K562 (cell line): ENCODE measurements around the gene CDC26. TPM values are rescaled to one million over a fixed set of nuclear protein-coding genes. Genes with fewer than 3 reads are reported as not detected.

Experiments used
- ETV6 ChIP-seq, 3 experiments: fragments of 150-350 bp in 1 of 3; sonication (generic) in 1 of 3; formaldehyde crosslinking in 1 of 3; IDR thresholded peaks; 2 replicates each; pipeline versions ENCODE4 v1.6.1 to v1.8.0; 2014 to 2022; ENCODE audit warnings: borderline replicate concordance in 2 of 3, low read depth in 2 of 3, antibody characterized with exemption in 1 of 3, low read length in 1 of 3, mild to moderate bottlenecking in 1 of 3, missing genetic modification reagents in 1 of 3
- MCM3 ChIP-seq: fragments of 450-650 bp; IDR thresholded peaks from 2 replicates; pipeline ENCODE4 v1.6.1; 2016
- NKRF ChIP-seq: fragments of 450-650 bp; IDR thresholded peaks from 2 replicates; pipeline ENCODE4 v1.6.1; 2016; ENCODE audit warnings: borderline replicate concordance
- OTX1 ChIP-seq: fragments of 450-650 bp; formaldehyde crosslinking; IDR thresholded peaks from 2 replicates; pipeline ENCODE4 v1.4.0; 2022; ENCODE audit warnings: mild to moderate bottlenecking
- POLR2G ChIP-seq: fragments of 200-400 bp; formaldehyde crosslinking; IDR thresholded peaks from 2 replicates; pipeline ENCODE4 v1.6.1; 2017; ENCODE audit warnings: low read depth, mild to moderate bottlenecking, antibody characterized with exemption, low read length, moderate library complexity
- PRDM10 ChIP-seq: fragments of 450-650 bp; IDR thresholded peaks from 2 replicates; pipeline ENCODE4 v1.6.1; 2018; ENCODE audit not compliant: partially characterized antibody
- PURB ChIP-seq: sonication (generic); formaldehyde crosslinking; IDR thresholded peaks from 2 replicates; pipeline ENCODE4 v1.9.0; 2021; ENCODE audit warnings: low read depth, mild to moderate bottlenecking, missing genetic modification reagents
- SMARCE1 ChIP-seq: fragments of 450-650 bp; IDR thresholded peaks from 2 replicates; pipeline ENCODE4 v1.7.1; 2016; ENCODE audit warnings: mild to moderate bottlenecking
- SP2 ChIP-seq: IDR thresholded peaks from 2 replicates; pipeline ENCODE4 v1.6.1; 2011; ENCODE audit warnings: mild to moderate bottlenecking, low read depth, low read length, moderate library complexity; ENCODE audit not compliant: poor library complexity, severe bottlenecking; ENCODE audit errors: extremely low read depth
- ZNF133 ChIP-seq: fragments of 250-450 bp; sonication (Bioruptor Pico); IDR thresholded peaks from 2 replicates; pipeline ENCODE4 v1.4.0; 2020; ENCODE audit warnings: mild to moderate bottlenecking
- ZNF445 ChIP-seq: fragments of 250-450 bp; sonication (Bioruptor Pico); IDR thresholded peaks from 2 replicates; pipeline ENCODE4 v1.4.0; 2020; ENCODE audit warnings: low read depth, mild to moderate bottlenecking, moderate library complexity
- ZNF695 ChIP-seq: fragments of 450-650 bp; formaldehyde crosslinking; IDR thresholded peaks from 2 replicates; pipeline ENCODE4 v1.4.0; 2020; ENCODE audit warnings: mild to moderate bottlenecking, moderate library complexity
- ZNF717 ChIP-seq: fragments of 250-450 bp; sonication (Bioruptor Pico); IDR thresholded peaks from 2 replicates; pipeline ENCODE4 v1.5.0; 2021
- polyA plus RNA-seq, 8 experiments: library from polyadenylated mRNA; depleted of rRNA in 4 of 8; stranded (reverse) in 5 of 8; unstranded in 3 of 8; fragments of >200 nt; fragmentation: Nextera tagmentation in 2 of 8; fragmentation: Illumina TruSeq in 1 of 8; extraction: Ambion mirVana in 2 of 8; extraction: Trizol in 1 of 8; gene quantifications; 2 replicates each; pipeline versions ENCODE4 v1.2.1 to v1.2.3, GENCODE V29; 2011 to 2014; ENCODE audit warnings: inconsistent platforms in 1 of 8, missing spikeins in 1 of 8
- total RNA-seq, 7 experiments: library from RNA; depleted of rRNA in 6 of 7; stranded (reverse); fragments of >200 nt in 6 of 7; fragmentation: Illumina TruSeq in 2 of 7; extraction: Trizol in 2 of 7; gene quantifications; 2 replicates each; pipeline versions ENCODE4 v1.2.1 to v1.2.3, GENCODE V29; 2011 to 2021; ENCODE audit warnings: low replicate concordance in 1 of 7

CDC26 gene
- total and polyA plus RNA-seq, 9 of the 15 experiments (the other 6 are each of a cell fraction or from before 2014, with no cell fraction given) = 33.0 to 147 (median 60.0) TPM

DNA sequence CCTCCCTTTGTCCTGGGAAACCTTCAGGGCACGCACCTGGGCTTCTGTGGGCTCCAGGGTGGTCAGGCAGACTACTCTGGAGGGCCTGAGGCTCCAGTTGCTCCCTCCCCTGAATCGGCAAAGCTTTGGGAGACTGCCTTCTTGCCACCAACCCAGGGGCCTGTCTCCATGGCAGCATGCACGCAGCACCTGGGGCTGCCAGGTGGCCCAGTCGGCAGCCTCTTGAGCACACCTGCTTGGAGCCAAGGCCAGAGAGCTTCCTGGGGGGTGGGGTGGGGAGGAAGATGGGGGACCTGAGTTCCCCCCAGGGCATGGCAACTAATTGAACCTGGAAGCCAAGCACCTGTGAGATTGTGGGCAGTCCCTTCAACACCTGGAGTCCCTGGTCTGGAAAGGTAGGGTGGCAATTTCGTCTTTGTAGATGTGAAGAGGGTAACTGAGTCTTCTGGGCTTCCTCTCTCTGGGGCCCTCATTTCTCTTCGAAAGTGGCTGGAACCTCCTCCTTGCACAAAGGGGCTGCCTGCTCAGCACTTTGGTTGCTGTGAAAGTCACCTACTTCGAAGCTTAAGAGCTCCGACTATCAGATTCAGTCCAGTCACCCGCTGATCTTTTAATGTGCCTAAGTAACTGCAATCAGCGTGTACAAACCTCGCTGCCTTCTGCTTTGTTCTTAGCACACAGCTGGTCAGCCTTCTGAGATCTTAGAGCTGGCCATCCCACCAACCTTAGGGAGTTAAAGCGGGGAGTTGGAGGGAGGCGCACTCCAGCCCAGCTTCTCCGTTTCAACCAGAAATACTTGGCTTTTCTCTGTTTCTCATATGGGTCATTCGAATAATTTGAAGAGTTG is 23.8 kb upstream of the CDC26 start (continued):
- TF ChIP-seq ZNF445 (CRISPR knock-in tag) = no peak
- TF ChIP-seq PRDM10 = no peak
- TF ChIP-seq PURB (CRISPR knock-in tag) = no peak
- no peak for TF ChIP-seq SMARCE1
- TF ChIP-seq MCM3 = no peak
- no peak for TF ChIP-seq ZNF133 (CRISPR knock-in tag)
- no peak for TF ChIP-seq ETV6 (IDR thresholded peaks at IDR 0.05; ENCODE audit: borderline replicate concordance in 1 of 2, low read depth in 2 of 2, low read length in 1 of 2)
- no peak for TF ChIP-seq ETV6 (CRISPR knock-in tag; IDR thresholded peaks at IDR 0.05; ENCODE audit: borderline replicate concordance)
- TF ChIP-seq ZNF695 (CRISPR knock-in tag) = no peak
- no peak for TF ChIP-seq OTX1 (CRISPR knock-in tag)
- TF ChIP-seq NKRF = no peak
- no peak for TF ChIP-seq SP2
- TF ChIP-seq ZNF717 (CRISPR knock-in tag) = no peak
- TF ChIP-seq POLR2G = no peak
